Suprapubic skin (tissue), 3 donors: ENCODE results near the gene RIC3.

Source experiments
- CTCF ChIP-seq, 2 donors: fragments of 200-600 bp in 1 of 2; fragments of 450-650 bp in 1 of 2; sonication (generic) in 1 of 2; IDR thresholded peaks; one replicate each; pipeline ENCODE4 v1.5.1; 2016 to 2019; ENCODE audit warnings: antibody characterized with exemption in 2 of 2, mild to moderate bottlenecking in 1 of 2, moderate library complexity in 1 of 2
- POLR2A ChIP-seq, 2 donors: fragments of 450-650 bp; IDR thresholded peaks; one replicate each; pipeline ENCODE4 v1.6.1; 2017; ENCODE audit warnings: antibody characterized with exemption in 2 of 2, mild to moderate bottlenecking in 2 of 2, moderate library complexity in 2 of 2

GRCh38 chr11:8084352-8084751, 84.5 kb downstream of the RIC3 start:
- no peak for TF ChIP-seq CTCF (IDR thresholded peaks at IDR 0.05)
- no peak for TF ChIP-seq POLR2A (IDR thresholded peaks at IDR 0.05)
